ENCODE data around the gene SLC13A2. TPM values are rescaled to one million over a fixed set of nuclear protein-coding genes. Genes with fewer than 3 reads are reported as not detected.
"Not testable (repeated sequence)": the region's sequence is repeated elsewhere in the genome, so short reads cannot be mapped to it uniquely, and the experiment has no call there.

The SLC13A2 gene
- polyA plus RNA-seq, 1 experiment: not detected

GRCh38 chr17:28519236-28519635 is 45.8 kb downstream of the SLC13A2 start:
- Histone ChIP-seq H3K36me3 (ENCODE audit: control insufficient read depth, insufficient read depth, low read length) (no peaks in the 10 kb centered on the region), H3K27me3 (ENCODE audit: control insufficient read depth, insufficient read depth, low read length) (peaks cover 6% of the 10 kb centered on the region), H3K4me3 (ENCODE audit: low read depth, low read length) (no peak overlapping the region)
- ChIA-PET CTCF (interaction anchor here (1.3 kb wide), 1 partner anchor 28 kb away, joined by 4 read pairs; no protein-coding TSS in a partner anchor), POLR2A (no interaction called here)
- no peak for TF ChIP-seq CTCF (IDR thresholded peaks at IDR 0.05; ENCODE audit: insufficient read depth, low read depth, low read length)
- DNase-seq (ENCODE audit: low read depth): no peak

- POLR2A ChIA-PET: no interaction called here
- Histone ChIP-seq H3K27me3 (ENCODE audit: control insufficient read depth, insufficient read depth, low read length) (peaks cover 6% of the 10 kb centered on the region), H3K4me3 (ENCODE audit: low read depth, low read length) (no peak overlapping the region), H3K36me3 (ENCODE audit: control insufficient read depth, insufficient read depth, low read length) (no peaks in the 10 kb centered on the region)
- no peak for TF ChIP-seq CTCF (IDR thresholded peaks at IDR 0.05; ENCODE audit: insufficient read depth, low read depth, low read length)
- DNase-seq (ENCODE audit: low read depth): no peak
- CTCF ChIA-PET: interaction anchor here (0.9 to 1.3 kb wide), 3 partner anchors 17 to 92 kb away, joined by 3 to 4 read pairs (median 3); no protein-coding TSS in a partner anchor
Observed at GRCh38 chr17:28520687-28521086, 47.2 kb downstream of the SLC13A2 start.

GRCh38 chr17:28521311-28522085 is 48.1 kb downstream of the SLC13A2 start:
- Histone ChIP-seq H3K4me3 (ENCODE audit: low read depth, low read length) (no peak overlapping the region), H3K27me3 (ENCODE audit: control insufficient read depth, insufficient read depth, low read length) (peaks cover 6% of the 10 kb centered on the region), H3K36me3 (ENCODE audit: control insufficient read depth, insufficient read depth, low read length) (no peaks in the 10 kb centered on the region)
- DNase-seq (ENCODE audit: low read depth): no peak
- ChIA-PET CTCF (interaction anchor here (0.9 kb wide), 1 partner anchor 18 kb away, joined by 3 read pairs; no protein-coding TSS in a partner anchor), POLR2A (no interaction called here)
- TF ChIP-seq CTCF (IDR thresholded peaks at IDR 0.05; ENCODE audit: insufficient read depth, low read depth, low read length): no peak

- DNase-seq (ENCODE audit: low read depth); H3K36me3 ChIP-seq (ENCODE audit: control insufficient read depth, insufficient read depth, low read length); POLR2A ChIA-PET; H3K4me3 ChIP-seq (ENCODE audit: low read depth, low read length); H3K27me3 ChIP-seq (ENCODE audit: control insufficient read depth, insufficient read depth, low read length): not testable (repeated sequence)
- CTCF ChIA-PET: interaction anchor here (1.0 to 1.8 kb wide), 2 partner anchors 12 to 27 kb away, joined by 3 to 5 read pairs; no protein-coding TSS in a partner anchor
Observed at GRCh38 chr17:28522281-28522680, 48.8 kb downstream of the SLC13A2 start.

GRCh38 chr17:28523186-28523585 is 49.7 kb downstream of the SLC13A2 start:
- ChIA-PET POLR2A (no interaction called here), CTCF (interaction anchor here (0.6 to 1.8 kb wide), 4 partner anchors 12 to 40 kb away, joined by 3 to 5 read pairs (median 4); no protein-coding TSS in a partner anchor)
- DNase-seq (ENCODE audit: low read depth): no peak
- Histone ChIP-seq H3K27me3 (ENCODE audit: control insufficient read depth, insufficient read depth, low read length) (peaks cover 6% of the 10 kb centered on the region), H3K36me3 (ENCODE audit: control insufficient read depth, insufficient read depth, low read length) (no peaks in the 10 kb centered on the region), H3K4me3 (ENCODE audit: low read depth, low read length) (no peak overlapping the region)
- no peak for TF ChIP-seq CTCF (IDR thresholded peaks at IDR 0.05; ENCODE audit: insufficient read depth, low read depth, low read length)
